H1 (cell line): Measurements from ENCODE around the gene CACNA1A. TPM values are rescaled to one million over a fixed set of nuclear protein-coding genes. Genes with fewer than 3 reads are reported as not detected.

Experiments
- CTCF ChIA-PET: fragments of 300-600 bp; sonication (Branson Sonifier 250); formaldehyde crosslinking; loops from one replicate; lab custom pipeline; 2021; ENCODE audit not compliant: partially characterized antibody; lab: Charles Lee
- POLR2A ChIA-PET: fragments of 300-600 bp; sonication (Branson Sonifier 250); formaldehyde crosslinking; loops from one replicate; lab custom pipeline; 2021; ENCODE audit warnings: inconsistent platforms; ENCODE audit not compliant: partially characterized antibody; lab: Charles Lee
- DNase-seq, 2 experiments: peaks; one replicate each; pipeline versions ENCODE4 v3.0.0 to v3.0.0-alpha.2; 2010 to 2022; ENCODE audit warnings: low spot score in 2 of 2, low read depth in 1 of 2, mixed read lengths in 1 of 2
- FAIRE-seq: peaks from 2 replicates; lab custom pipeline; 2011; peaks lifted over from hg19 to GRCh38; lab: Jason Lieb, UNC
- H2AFZ ChIP-seq: 2 replicates; pipeline ENCODE4 v1.8.1; 2012; ENCODE audit warnings: low read length, inconsistent platforms
- H2AK5ac ChIP-seq: 2 replicates; pipeline ENCODE4 v1.6.1; 2013; ENCODE audit warnings: low read depth, low read length
- H2BK120ac ChIP-seq: replicated peaks from 2 replicates; pipeline ENCODE3; 2013; ENCODE audit warnings: low read depth, low read length, inconsistent platforms
- H2BK12ac ChIP-seq: 2 replicates; pipeline ENCODE4 v1.6.1; 2013; ENCODE audit warnings: low read depth, low read length
- H2BK15ac ChIP-seq: 2 replicates; pipeline ENCODE4 v1.6.1; 2013; ENCODE audit warnings: low read length
- H2BK20ac ChIP-seq: 2 replicates; pipeline ENCODE4 v1.6.1; 2013; ENCODE audit warnings: low read length
- H2BK5ac ChIP-seq: 2 replicates; pipeline ENCODE4 v1.6.1; 2013; ENCODE audit warnings: low read depth, low read length
- H3K14ac ChIP-seq: 2 replicates; pipeline ENCODE4 v1.6.1; 2013; ENCODE audit warnings: inconsistent platforms; ENCODE audit not compliant: insufficient read length
- H3K18ac ChIP-seq: 2 replicates; pipeline ENCODE4 v1.6.1; 2013; ENCODE audit warnings: low read length; ENCODE audit errors: extremely low read depth
- H3K23ac ChIP-seq: 2 replicates; pipeline ENCODE4 v1.6.1; 2013; ENCODE audit warnings: inconsistent platforms; ENCODE audit not compliant: insufficient read length
- H3K23me2 ChIP-seq: 2 replicates; pipeline ENCODE4 v1.6.1; 2013; ENCODE audit warnings: low read depth, low read length
- H3K27ac ChIP-seq: 2 replicates; pipeline ENCODE4 v1.6.1; 2011; ENCODE audit warnings: low read depth, low read length, inconsistent platforms
- H3K27me3 ChIP-seq, 4 experiments: replicated peaks in 1 of 4; 1 replicate in 1 of 4; 2 replicates in 3 of 4; pipeline versions ENCODE4 v1.6.1 to v1.8.1; 2011 to 2013; ENCODE audit warnings: low read length in 3 of 4, mild to moderate bottlenecking in 3 of 4, inconsistent platforms in 2 of 4, mixed read lengths in 2 of 4, moderate library complexity in 1 of 4; ENCODE audit not compliant: control insufficient read depth in 3 of 4, insufficient read depth in 3 of 4; ENCODE audit errors: extremely low read depth in 1 of 4
- H3K36me3 ChIP-seq, 4 experiments: 2 replicates each; pipeline versions ENCODE4 v1.6.1 to v1.8.1; 2011 to 2013; ENCODE audit warnings: mild to moderate bottlenecking in 4 of 4, low read length in 3 of 4, moderate library complexity in 2 of 4, control low read depth in 1 of 4, inconsistent platforms in 1 of 4; ENCODE audit not compliant: insufficient read depth in 4 of 4, control insufficient read depth in 2 of 4
- H3K4ac ChIP-seq: replicated peaks from 2 replicates; pipeline ENCODE3; 2013; ENCODE audit warnings: low read length, low read depth, mixed read lengths, inconsistent platforms; ENCODE audit not compliant: insufficient read length
- H3K4me1 ChIP-seq, 4 experiments: replicated peaks in 1 of 4; 1 replicate in 1 of 4; 2 replicates in 3 of 4; pipeline versions ENCODE4 v1.6.1 to v1.8.1; 2011 to 2013; ENCODE audit warnings: low read length in 3 of 4, inconsistent platforms in 2 of 4, mixed read lengths in 1 of 4; ENCODE audit not compliant: insufficient read depth in 4 of 4, control insufficient read depth in 3 of 4
- H3K4me2 ChIP-seq, 2 experiments: 2 replicates each; pipeline versions ENCODE4 v1.6.1 to v1.8.1; 2011 to 2013; ENCODE audit warnings: low read depth in 2 of 2, low read length in 2 of 2, control low read depth in 1 of 2, inconsistent platforms in 1 of 2, mild to moderate bottlenecking in 1 of 2; ENCODE audit not compliant: insufficient read depth in 1 of 2
- H3K4me3 ChIP-seq, 4 experiments: fragments of 200-600, 300-600 bp in 1 of 4; sonication (generic), shearing (Covaris generic), sonication (Bioruptor Twin) in 1 of 4; 2 replicates each; pipeline versions ENCODE4 v1.5.1 to v1.8.1; 2011 to 2016; ENCODE audit warnings: low read length in 4 of 4, low read depth in 3 of 4, control low read depth in 2 of 4, inconsistent platforms in 2 of 4, mild to moderate bottlenecking in 2 of 4, mixed read lengths in 1 of 4, moderate library complexity in 1 of 4; ENCODE audit not compliant: insufficient read depth in 2 of 4; ENCODE audit errors: extremely low read depth in 1 of 4
- H3K56ac ChIP-seq: replicated peaks from 2 replicates; pipeline ENCODE3; 2013; ENCODE audit warnings: low read depth, mild to moderate bottlenecking, mixed read lengths, low read length, inconsistent platforms; ENCODE audit not compliant: insufficient read length
- H3K79me1 ChIP-seq: 2 replicates; pipeline ENCODE4 v1.6.1; 2013; ENCODE audit warnings: low read depth, low read length, control low read depth
- H3K79me2 ChIP-seq, 2 experiments: 2 replicates each; pipeline versions ENCODE4 v1.6.1 to v1.8.1; 2012 to 2013; ENCODE audit warnings: low read length in 2 of 2, mild to moderate bottlenecking in 2 of 2, inconsistent platforms in 1 of 2; ENCODE audit not compliant: insufficient read depth in 2 of 2, control insufficient read depth in 1 of 2
- H3K9ac ChIP-seq, 4 experiments: replicated peaks in 1 of 4; 1 replicate in 1 of 4; 2 replicates in 3 of 4; pipeline versions ENCODE4 v1.6.1 to v1.8.1; 2011 to 2013; ENCODE audit warnings: low read depth in 3 of 4, low read length in 3 of 4, control low read depth in 2 of 4, mild to moderate bottlenecking in 2 of 4, moderate library complexity in 2 of 4, inconsistent platforms in 1 of 4; ENCODE audit errors: extremely low read depth in 1 of 4
- H3K9me3 ChIP-seq, 2 experiments: 2 replicates each; pipeline versions ENCODE4 v1.6.1 to v1.8.1; 2012 to 2013; ENCODE audit warnings: mild to moderate bottlenecking in 2 of 2, moderate library complexity in 2 of 2, control low read depth in 1 of 2, inconsistent platforms in 1 of 2, low read depth in 1 of 2, low read length in 1 of 2, mixed read lengths in 1 of 2; ENCODE audit not compliant: insufficient read depth in 2 of 2
- H4K20me1 ChIP-seq, 2 experiments: replicated peaks in 1 of 2; 2 replicates each; pipeline versions ENCODE3 to v1.8.1; 2011 to 2013; ENCODE audit warnings: inconsistent platforms in 2 of 2, low read length in 2 of 2, mild to moderate bottlenecking in 1 of 2; ENCODE audit not compliant: insufficient read depth in 2 of 2, control insufficient read depth in 1 of 2
- H4K5ac ChIP-seq: 2 replicates; pipeline ENCODE4 v1.6.1; 2013; ENCODE audit warnings: low read length, low read depth, mixed read lengths, inconsistent platforms; ENCODE audit not compliant: insufficient read length
- H4K8ac ChIP-seq: 2 replicates; pipeline ENCODE4 v1.8.0; 2013; ENCODE audit warnings: mild to moderate bottlenecking, moderate library complexity, low read length, inconsistent platforms; ENCODE audit not compliant: insufficient read depth; ENCODE audit errors: extremely low read depth
- H4K91ac ChIP-seq: replicated peaks from 2 replicates; pipeline ENCODE3; 2013; ENCODE audit warnings: low read length, mixed read lengths, inconsistent platforms; ENCODE audit not compliant: insufficient read length
- EP300 ChIP-seq, 2 experiments: IDR thresholded peaks; 1 replicate in 1 of 2; 2 replicates in 1 of 2; pipeline ENCODE4 v1.6.1; 2011 to 2012; ENCODE audit warnings: low read depth in 2 of 2, low read length in 2 of 2, mild to moderate bottlenecking in 2 of 2, borderline replicate concordance in 1 of 2, inconsistent platforms in 1 of 2, moderate library complexity in 1 of 2
- JUN ChIP-seq: IDR thresholded peaks from 2 replicates; pipeline ENCODE4 v1.6.1; 2011; ENCODE audit warnings: low read depth, mild to moderate bottlenecking, improper control_type of control experiment, low read length
- MAX ChIP-seq: IDR thresholded peaks from 2 replicates; pipeline ENCODE4 v1.6.1; 2012; ENCODE audit warnings: inconsistent platforms
- NRF1 ChIP-seq: IDR thresholded peaks from 2 replicates; pipeline ENCODE4 v1.6.1; 2011; ENCODE audit warnings: mild to moderate bottlenecking, low read depth, low read length, improper control_type of control experiment
- POLR2A ChIP-seq, 2 experiments: IDR thresholded peaks; 1 replicate in 1 of 2; 2 replicates in 1 of 2; pipeline ENCODE4 v1.6.1; 2011; ENCODE audit warnings: low read depth in 2 of 2, low read length in 2 of 2, mild to moderate bottlenecking in 2 of 2; ENCODE audit errors: control extremely low read depth in 1 of 2
- POLR2AphosphoS5 ChIP-seq: IDR thresholded peaks from 2 replicates; pipeline ENCODE4 v1.6.1; 2011; ENCODE audit warnings: low read depth, low read length
- SAP30 ChIP-seq: fragments of 300-600 bp; sonication (generic); IDR thresholded peaks from 2 replicates; pipeline ENCODE4 v1.7.1; 2012; ENCODE audit warnings: low read length, moderate library complexity, mild to moderate bottlenecking, inconsistent platforms; ENCODE audit not compliant: insufficient read depth, insufficient replicate concordance
- SIRT6 ChIP-seq: IDR thresholded peaks from one replicate; pipeline ENCODE4 v1.7.1; 2012; ENCODE audit warnings: low read length, inconsistent platforms
- SIX5 ChIP-seq: IDR thresholded peaks from 2 replicates; pipeline ENCODE4 v1.6.1; 2011; ENCODE audit warnings: mild to moderate bottlenecking, low read depth, low read length
- SP1 ChIP-seq: IDR thresholded peaks from 2 replicates; pipeline ENCODE4 v1.6.1; 2011; ENCODE audit warnings: low read depth, low read length
- TAF1 ChIP-seq: IDR thresholded peaks from 2 replicates; pipeline ENCODE4 v1.6.1; 2011; ENCODE audit warnings: mild to moderate bottlenecking, low read depth, low read length
- ZNF274 ChIP-seq: IDR thresholded peaks from 2 replicates; pipeline ENCODE4 v1.7.0; 2012; ENCODE audit warnings: low read length, borderline replicate concordance; ENCODE audit errors: extremely low read depth
- WGBS, 2 experiments: shearing (Covaris generic) in 1 of 2; methylation state at CpG; one replicate each; pipeline versions ENCODE4 v1.1.6 to v1.1.7; 2013 to 2015; ENCODE audit warnings: low lambda C conversion rate in 2 of 2, mixed read lengths in 2 of 2, inconsistent platforms in 1 of 2, low coverage in 1 of 2, missing lambda C conversion rate in 1 of 2; ENCODE audit not compliant: insufficient replicate concordance in 2 of 2, insufficient coverage in 1 of 2, insufficient read length in 1 of 2; ENCODE audit errors: extremely low coverage in 1 of 2, missing lambda C conversion rate in 1 of 2; 5-methylcytosine and 5-hydroxymethylcytosine counted together
- polyA plus RNA-seq, 7 experiments: library from polyadenylated mRNA; depleted of rRNA in 3 of 7; stranded (reverse) in 5 of 7; unstranded in 2 of 7; fragments of >200 nt in 5 of 7; fragments of 200-250 nt in 2 of 7; gene quantifications; 1 replicate in 5 of 7; 2 replicates in 1 of 7; 4 replicates in 1 of 7; pipeline versions ENCODE4 v1.2.1 to v1.2.3, GENCODE V29; 2011 to 2013; ENCODE audit warnings: missing spikeins in 2 of 7, mixed read lengths in 2 of 7
- total RNA-seq: library from RNA; stranded (reverse); fragmentation: NEBNext Ultra II Directional; extraction: Animal tissue kit (Norgen Biotek cat#: 25700); gene quantifications from 2 replicates; pipeline ENCODE4 v1.2.1, GENCODE V29; 2021

Gene CACNA1A
- total and polyA plus RNA-seq, 2 of the 8 experiments (the other 6 are each of a cell fraction or from before 2014, with no cell fraction given) = 10.7 to 25.3 TPM

- POLR2A ChIA-PET = interaction anchor here (1.2 kb wide), 2 partner anchors 42 to 350 kb away, joined by 3 to 6 read pairs; no protein-coding TSS in a partner anchor
- Histone ChIP-seq H3K23ac (no peak overlapping the region), H2BK15ac (no peak overlapping the region), H4K91ac (no peak overlapping the region), H2BK5ac (no peak overlapping the region), H4K8ac (no peak overlapping the region), H3K79me2 (peaks cover 0 to 31% of the 10 kb centered on the region in 2 experiments; a peak in 1 of 4 replicates), H2BK12ac (no peak overlapping the region), H3K79me1 (no peaks in the 10 kb centered on the region; the same call in 1 of the 2 replicates), H2BK20ac (no peak overlapping the region), H3K9me3 (no peaks in the 10 kb centered on the region), H2BK120ac (no peak overlapping the region), H3K56ac (no peak overlapping the region), H2AK5ac (no peak overlapping the region), H3K27me3 (no peaks in the 10 kb centered on the region), H3K27ac (no peak overlapping the region), H3K36me3 (peaks cover 0 to 7% (median 3%) of the 10 kb centered on the region in 4 experiments; a peak in 4 of 8 replicates), H3K4ac (no peak overlapping the region), H4K20me1 (peaks cover 0 to 2% of the 10 kb centered on the region in 2 experiments), H3K4me3 (no peak overlapping the region), H3K14ac (no peak overlapping the region), H2AFZ (no peak overlapping the region), H3K9ac (no peak overlapping the region), H3K4me2 (no peak overlapping the region; a peak in 1 of 4 replicates), H3K4me1 (peaks cover 0 to 7% (median 3%) of the 10 kb centered on the region in 4 experiments; a peak in 6 of 7 replicates), H3K18ac (no peak overlapping the region), H3K23me2 (peaks cover 4% of the 10 kb centered on the region), H4K5ac (no peak overlapping the region)
- DNase-seq = no peak
- CTCF ChIA-PET = interaction anchor here (0.6 to 1.0 kb wide), 4 partner anchors 24 to 517 kb away, joined by 3 to 8 read pairs (median 3); no protein-coding TSS in a partner anchor
- WGBS, 2 experiments = 95% methylated on average over 6 of the region's 6 CpGs; no CpG with 5 or more reads in 1 of the 2 experiments
- FAIRE-seq = no peak
- TF ChIP-seq POLR2AphosphoS5 (no peak), SP1 (no peak), SIX5 (no peak), JUN (no peak), MAX (no peak), SAP30 (no peak), ZNF274 (no peak), SIRT6 (no peak), TAF1 (no peak), EP300 (IDR thresholded peaks at IDR 0.05; ENCODE audit: borderline replicate concordance in 1 of 2, low read depth in 2 of 2, low read length in 2 of 2) (no peak), NRF1 (no peak), POLR2A (IDR thresholded peaks at IDR 0.05; ENCODE audit: control extremely low read depth in 1 of 2, low read depth in 2 of 2, low read length in 2 of 2) (no peak)
These were observed 4.0 kb downstream of the CACNA1A start for GRCh38 chr19:13502231-13502630.
